GM12891 (cell line): Measurements from ENCODE around the gene APMAP.

Experiments used
- PAX5 ChIP-seq: IDR thresholded peaks from 2 replicates; pipeline ENCODE4 v1.6.1; 2011; ENCODE audit warnings: low read length, moderate library complexity, mild to moderate bottlenecking; ENCODE audit not compliant: insufficient read depth, severe bottlenecking
- POLR2A ChIP-seq: IDR thresholded peaks from 2 replicates; pipeline ENCODE4 v1.6.1; 2011; ENCODE audit warnings: low read depth, low read length, control low read depth
- POLR2AphosphoS5 ChIP-seq: IDR thresholded peaks from 2 replicates; pipeline ENCODE4 v1.6.1; 2011; ENCODE audit warnings: low read depth, low read length, control low read depth
- POU2F2 ChIP-seq: IDR thresholded peaks from 2 replicates; pipeline ENCODE4 v1.6.1; 2011; ENCODE audit warnings: low read depth, mild to moderate bottlenecking, control low read depth, low read length, moderate library complexity
- SPI1 ChIP-seq: IDR thresholded peaks from 2 replicates; pipeline ENCODE4 v1.6.1; 2011; ENCODE audit warnings: low read depth, low read length, control low read depth
- TAF1 ChIP-seq: IDR thresholded peaks from 2 replicates; pipeline ENCODE4 v1.6.1; 2011; ENCODE audit warnings: low read depth, low read length, control low read depth

DNA sequence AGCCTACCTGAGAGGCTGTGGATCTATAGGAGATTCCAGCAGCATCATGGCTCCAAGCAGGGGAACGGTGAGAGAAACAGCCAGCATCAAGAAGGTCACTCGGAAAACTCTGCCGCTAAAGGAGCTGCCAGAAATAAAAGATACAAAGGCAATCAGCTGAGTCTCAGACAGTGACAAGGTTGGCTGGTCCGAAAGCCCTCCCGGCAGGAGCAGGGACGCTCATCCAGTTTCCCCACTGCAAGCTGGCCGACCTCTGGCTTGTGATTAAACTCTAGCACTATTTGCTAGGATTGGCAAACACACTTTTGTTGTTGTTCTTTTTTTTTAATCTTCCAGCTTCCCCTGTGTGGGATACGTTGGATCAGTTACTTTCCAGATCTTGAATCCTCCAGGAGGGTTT lies 8.7 kb downstream of the APMAP start:
- TF ChIP-seq POLR2A, result no peak
- TF ChIP-seq POLR2AphosphoS5, result no peak
- TF ChIP-seq POU2F2, result no peak
- no peak for TF ChIP-seq SPI1
- TF ChIP-seq TAF1, result no peak
- no peak for TF ChIP-seq PAX5
